ENCODE results near the gene SAMD4B. TPM values are rescaled to one million over a fixed set of nuclear protein-coding genes. Genes with fewer than 3 reads are reported as not detected.

The SAMD4B gene, protein sequence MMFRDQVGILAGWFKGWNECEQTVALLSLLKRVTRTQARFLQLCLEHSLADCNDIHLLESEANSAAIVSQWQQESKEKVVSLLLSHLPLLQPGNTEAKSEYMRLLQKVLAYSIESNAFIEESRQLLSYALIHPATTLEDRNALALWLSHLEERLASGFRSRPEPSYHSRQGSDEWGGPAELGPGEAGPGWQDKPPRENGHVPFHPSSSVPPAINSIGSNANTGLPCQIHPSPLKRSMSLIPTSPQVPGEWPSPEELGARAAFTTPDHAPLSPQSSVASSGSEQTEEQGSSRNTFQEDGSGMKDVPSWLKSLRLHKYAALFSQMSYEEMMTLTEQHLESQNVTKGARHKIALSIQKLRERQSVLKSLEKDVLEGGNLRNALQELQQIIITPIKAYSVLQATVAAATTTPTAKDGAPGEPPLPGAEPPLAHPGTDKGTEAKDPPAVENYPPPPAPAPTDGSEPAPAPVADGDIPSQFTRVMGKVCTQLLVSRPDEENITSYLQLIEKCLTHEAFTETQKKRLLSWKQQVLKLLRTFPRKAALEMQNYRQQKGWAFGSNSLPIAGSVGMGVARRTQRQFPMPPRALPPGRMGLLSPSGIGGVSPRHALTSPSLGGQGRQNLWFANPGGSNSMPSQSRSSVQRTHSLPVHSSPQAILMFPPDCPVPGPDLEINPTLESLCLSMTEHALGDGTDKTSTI
- 55.9 and 79.8 TPM in 2 replicates for total RNA-seq

DNA sequence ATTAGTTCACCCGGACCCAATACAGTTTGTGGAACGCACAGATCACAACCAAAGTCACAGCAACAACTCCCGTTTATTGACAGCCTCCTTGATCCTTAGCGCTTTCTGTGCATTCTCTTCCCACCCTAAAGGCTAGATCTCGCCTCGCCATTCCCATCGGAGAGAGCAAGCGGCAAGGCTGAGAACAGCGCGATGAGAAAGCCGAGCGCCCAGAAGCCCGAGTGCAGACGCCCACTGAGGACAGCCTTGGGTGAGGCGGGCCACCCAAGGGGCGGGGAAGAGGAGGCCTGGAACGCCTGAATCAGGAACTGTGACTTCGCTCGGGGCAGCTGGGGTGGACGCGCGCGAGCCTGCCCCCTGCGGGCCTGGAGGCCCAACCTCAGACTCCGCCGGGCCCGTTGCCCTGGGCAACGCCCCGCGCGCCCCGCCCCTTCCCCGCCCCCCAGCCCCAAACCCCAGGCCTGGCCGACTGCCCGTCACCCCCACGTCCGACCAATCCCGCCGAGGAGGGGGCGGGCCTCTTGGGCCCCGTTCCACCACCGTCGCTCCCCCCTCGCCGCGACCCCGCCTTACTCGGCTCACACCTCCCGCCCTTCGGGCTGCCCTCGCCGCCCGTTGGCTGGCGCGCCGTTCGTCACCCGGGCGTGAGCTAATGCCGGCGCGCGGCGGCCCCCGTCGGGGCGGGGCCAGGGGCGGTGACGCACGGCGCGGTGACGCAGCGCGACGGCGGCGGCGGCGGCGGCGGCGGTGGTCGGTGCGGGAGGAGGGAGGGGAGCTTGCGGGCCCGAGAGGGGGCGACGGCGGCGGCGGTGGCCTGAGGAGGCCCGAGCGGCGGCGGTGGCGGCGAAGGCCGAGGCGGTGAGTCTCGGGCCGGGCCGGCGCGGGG lies at the start of gene SAMD4B:
Gene SAMD4B (plus strand): TSS at position 703 of the 886 bp plus-strand sequence. CDS start 14,473 bp downstream, outside the sequence.

DNA sequence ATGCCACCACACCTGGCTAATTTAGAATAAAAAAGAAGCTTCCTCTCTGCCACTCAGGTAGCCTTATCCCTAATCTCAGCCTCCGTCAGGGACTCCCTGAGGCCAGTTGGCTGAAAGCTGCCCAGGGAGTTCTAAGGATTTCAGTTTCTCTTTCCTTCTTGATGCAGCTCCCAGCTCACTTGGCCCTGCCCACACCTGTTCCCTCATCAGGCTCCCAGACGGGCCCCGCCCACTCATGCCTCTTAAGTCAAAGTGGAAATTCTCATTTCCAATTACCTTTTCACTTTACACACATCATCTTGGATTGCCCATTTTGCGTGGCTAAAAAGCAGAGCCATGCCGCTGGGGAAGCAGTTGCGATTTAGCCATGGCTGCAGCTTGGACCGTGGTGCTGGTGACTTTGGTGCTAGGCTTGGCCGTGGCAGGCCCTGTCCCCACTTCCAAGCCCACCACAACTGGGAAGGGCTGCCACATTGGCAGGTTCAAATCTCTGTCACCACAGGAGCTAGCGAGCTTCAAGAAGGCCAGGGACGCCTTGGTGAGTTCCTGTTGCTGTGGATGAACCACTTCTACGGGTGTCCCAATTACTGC lies 46.1 kb upstream of the SAMD4B start, which contains the start of gene IFNL1:
Gene IFNL1 (plus strand): TSS at position 353 of the 591 bp plus-strand sequence. CDS start 15 bp downstream, at position 368.

DNA sequence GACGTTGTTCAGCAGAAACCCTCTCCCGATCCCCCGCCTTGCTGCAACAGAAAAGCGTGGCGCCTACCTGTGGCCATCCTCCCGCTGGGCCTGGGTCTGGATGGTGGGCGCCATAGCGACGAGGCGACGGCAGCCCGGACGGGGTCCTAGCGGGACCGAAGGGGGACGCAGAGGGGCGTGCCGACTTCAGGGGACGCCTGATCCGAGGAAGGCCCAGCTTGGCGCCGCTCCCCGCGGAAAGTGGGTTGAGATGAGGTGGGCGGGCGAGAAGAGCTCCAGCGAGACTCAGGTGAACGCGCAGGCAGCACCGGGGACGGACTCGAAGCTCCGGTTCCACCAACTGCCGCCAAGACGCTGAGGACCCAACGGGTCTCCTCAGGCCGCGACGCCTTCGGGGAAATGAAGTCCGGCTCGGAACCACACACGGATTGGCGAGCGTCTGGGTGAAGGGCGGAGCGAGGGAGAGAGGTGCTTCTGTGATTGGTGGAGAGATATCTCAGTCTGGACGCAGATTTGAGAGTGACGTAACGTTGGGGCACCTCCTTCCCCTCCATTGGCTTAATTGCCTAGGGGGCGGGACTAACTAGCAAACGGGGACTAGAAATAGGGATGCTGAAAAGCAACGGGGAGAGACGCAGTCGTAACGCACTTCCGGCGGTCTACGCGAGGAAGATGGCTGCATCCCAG lies 48.7 kb downstream of the SAMD4B start, which contains the start of the genes MED29 and PAF1:
Gene MED29 (plus strand): TSS at position 628 of the 687 bp plus-strand sequence. CDS start 45 bp downstream, at position 673.
Gene PAF1 (minus strand): TSS at position 356 of the 687 bp plus-strand sequence. CDS start 242 bp downstream, at position 114.

DNA sequence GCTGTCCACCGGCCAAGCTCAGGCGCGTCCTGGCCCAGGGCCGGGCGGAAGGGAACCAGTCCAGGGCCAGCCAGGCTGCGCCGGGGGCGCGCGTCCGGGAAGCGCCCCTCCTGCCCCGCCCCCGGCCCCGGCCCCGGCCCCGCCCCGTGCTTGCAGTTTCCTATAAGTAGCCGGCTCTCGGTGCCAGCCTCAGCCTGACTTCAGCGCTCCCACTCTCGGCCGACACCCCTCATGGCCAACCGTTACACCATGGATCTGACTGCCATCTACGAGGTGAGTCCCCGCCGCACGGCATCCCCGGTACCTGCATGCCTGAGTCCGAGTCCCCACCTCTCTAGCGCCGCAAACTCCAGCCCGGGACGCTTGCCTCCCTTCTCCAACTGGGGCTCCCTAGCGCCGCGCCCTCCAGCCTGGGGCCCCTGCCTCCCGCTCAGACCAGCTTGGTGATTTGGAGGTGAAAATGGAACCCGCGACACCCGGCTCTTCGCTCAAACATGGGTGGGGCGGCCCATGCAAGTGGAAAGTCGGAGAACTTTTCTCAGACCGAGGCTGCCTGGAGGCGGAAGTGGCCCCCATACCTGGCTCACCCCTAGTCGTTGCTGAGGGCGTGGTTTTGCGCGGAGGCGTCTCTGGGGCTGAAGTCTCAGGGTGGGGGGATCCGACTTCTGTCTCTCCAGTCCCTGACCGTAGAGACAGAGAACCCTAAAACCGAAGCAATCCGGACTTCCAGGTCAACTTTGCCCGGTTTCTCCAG lies 64.6 kb downstream of the SAMD4B start, which contains the start of gene ZFP36:
Gene ZFP36 (plus strand): TSS at position 192 of the 754 bp plus-strand sequence. CDS start 58 bp downstream, at position 250.

DNA sequence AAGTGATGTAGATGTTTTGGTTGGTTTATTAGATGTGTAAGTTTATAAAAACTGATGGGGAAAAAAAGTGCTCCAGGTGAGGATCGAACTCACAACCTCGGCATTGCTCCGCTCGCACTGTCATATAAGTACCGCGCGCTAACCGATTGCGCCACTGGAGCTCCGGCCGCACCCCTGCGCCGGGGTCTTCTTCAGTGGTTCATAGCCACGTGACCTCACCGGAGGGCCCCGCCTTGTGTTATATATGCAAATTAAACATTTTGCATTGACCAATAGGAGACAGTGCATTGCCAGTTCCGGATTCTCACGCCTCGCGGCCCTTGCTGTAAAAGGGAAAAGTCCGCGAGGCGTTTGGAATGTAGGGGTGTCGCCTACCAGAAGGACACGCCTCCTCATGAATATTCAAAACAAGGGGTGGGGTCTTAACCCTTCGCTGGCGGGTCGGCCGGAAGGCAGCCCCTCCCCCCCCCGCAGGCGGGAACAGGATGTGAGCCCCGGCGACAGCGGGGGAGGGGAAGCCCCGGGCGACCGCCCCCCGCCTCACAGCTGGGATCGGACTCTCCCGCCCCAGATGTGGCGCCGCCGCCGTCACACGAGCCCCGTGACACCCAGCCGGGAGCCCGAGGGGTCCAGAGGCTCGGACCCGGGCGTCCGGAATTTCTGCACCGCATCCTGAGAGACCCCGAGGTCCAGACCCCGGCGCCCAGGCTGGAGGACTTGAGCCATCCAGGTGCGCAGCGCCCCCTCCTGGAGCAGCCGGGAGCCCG lies 70.1 kb downstream of the SAMD4B start, which contains the start of gene PLEKHG2:
Gene PLEKHG2 (plus strand): TSS at position 570 of the 767 bp plus-strand sequence. CDS start 1,418 bp downstream, outside the sequence.

Other genes starting within 250 kb of the SAMD4B start
- 14.7 and 23.2 TPM in 2 replicates for gene PAK4, start 216.6 kb upstream of the SAMD4B start, total RNA-seq
- not detected in 2 replicates for gene NCCRP1, start 145.5 kb upstream of the SAMD4B start, total RNA-seq
- not detected in 2 replicates for gene SYCN, start 138.2 kb upstream of the SAMD4B start, total RNA-seq
- not detected in 2 replicates for gene IFNL3, start 97.4 kb upstream of the SAMD4B start, total RNA-seq
- not detected in 2 replicates for gene IFNL4, start 93.6 kb upstream of the SAMD4B start, total RNA-seq
- not detected in 2 replicates for gene IFNL2, start 74.0 kb upstream of the SAMD4B start, total RNA-seq
- gene IFNL1, start 46.0 kb upstream of the SAMD4B start, total RNA-seq = not detected in 2 replicates
- not detected in 2 replicates for gene LRFN1, start 21.6 kb upstream of the SAMD4B start, total RNA-seq
- 0.29 and 1.4 TPM in 2 replicates for gene GMFG, start 6.4 kb upstream of the SAMD4B start, total RNA-seq
- 43.2 and 46.6 TPM in 2 replicates for gene PAF1, start 48.7 kb downstream of the SAMD4B start, total RNA-seq
- gene MED29, start 49.0 kb downstream of the SAMD4B start, total RNA-seq = 24.3 and 32.3 TPM in 2 replicates
- gene ZFP36, start 64.4 kb downstream of the SAMD4B start, total RNA-seq = 14.5 and 22.2 TPM in 2 replicates
- 12.1 and 20.5 TPM in 2 replicates for gene PLEKHG2, start 70.2 kb downstream of the SAMD4B start, total RNA-seq
- gene RPS16, start 93.5 kb downstream of the SAMD4B start, total RNA-seq = 1,567 and 1,902 TPM in 2 replicates
- 59.7 and 97.1 TPM in 2 replicates for gene SUPT5H, start 103.2 kb downstream of the SAMD4B start, total RNA-seq
- gene TIMM50, start 138.4 kb downstream of the SAMD4B start, total RNA-seq = 116 and 134 TPM in 2 replicates
- gene DLL3, start 156.5 kb downstream of the SAMD4B start, total RNA-seq = 0.35 and 1.7 TPM in 2 replicates
- gene SELENOV, start 172.7 kb downstream of the SAMD4B start, total RNA-seq = not detected in 2 replicates
- gene EID2B, start 190.4 kb downstream of the SAMD4B start, total RNA-seq = 4.3 and 7.2 TPM in 2 replicates
- 7.8 and 13.8 TPM in 2 replicates for gene EID2, start 197.7 kb downstream of the SAMD4B start, total RNA-seq

All from myometrial cell (primary cell).